Mesothelial cell of epicardium (in vitro differentiated cells): ENCODE results near the gene FAAH2. TPM values are rescaled to one million over a fixed set of nuclear protein-coding genes. Genes with fewer than 3 reads are reported as not detected.

ENCODE experiments used
- DNase-seq, 2 experiments: peaks; one replicate each; pipeline ENCODE4 v3.0.0; 2021; ENCODE audit warnings: low spot score in 2 of 2; ENCODE audit not compliant: unreplicated experiment in 2 of 2
- H3K27ac Mint-ChIP-seq: 2 replicates; pipeline ENCODE4 v1.8.0; 2021; ENCODE audit warnings: mixed read lengths
- H3K27me3 Mint-ChIP-seq: 2 replicates; pipeline ENCODE4 v1.8.0; 2021; ENCODE audit warnings: low read depth, mixed read lengths
- H3K36me3 Mint-ChIP-seq: 2 replicates; pipeline ENCODE4 v1.8.0; 2021; ENCODE audit warnings: mixed read lengths
- H3K4me1 Mint-ChIP-seq: 2 replicates; pipeline ENCODE4 v1.8.0; 2021; ENCODE audit warnings: mixed read lengths
- H3K4me3 Mint-ChIP-seq: 2 replicates; pipeline ENCODE4 v1.8.0; 2021; ENCODE audit warnings: mild to moderate bottlenecking, moderate library complexity, mixed read lengths
- H3K9me3 Mint-ChIP-seq: 2 replicates; pipeline ENCODE4 v1.8.0; 2021; ENCODE audit warnings: mixed read lengths
- total RNA-seq: library from RNA; stranded (reverse); gene quantifications from 3 replicates; pipeline ENCODE4 v1.2.1, GENCODE V29; 2021
- TF ChIP-seq, protein P1 (sequence below): fragments of 200-600 bp; sonication (generic); IDR thresholded peaks from one replicate; pipeline ENCODE4 v1.5.0; 2021; ENCODE audit warnings: antibody characterized with exemption; ENCODE audit not compliant: unreplicated experiment

The FAAH2 gene
- total RNA-seq, 1 donor from 2014 or later = 8.4 TPM

DNA sequence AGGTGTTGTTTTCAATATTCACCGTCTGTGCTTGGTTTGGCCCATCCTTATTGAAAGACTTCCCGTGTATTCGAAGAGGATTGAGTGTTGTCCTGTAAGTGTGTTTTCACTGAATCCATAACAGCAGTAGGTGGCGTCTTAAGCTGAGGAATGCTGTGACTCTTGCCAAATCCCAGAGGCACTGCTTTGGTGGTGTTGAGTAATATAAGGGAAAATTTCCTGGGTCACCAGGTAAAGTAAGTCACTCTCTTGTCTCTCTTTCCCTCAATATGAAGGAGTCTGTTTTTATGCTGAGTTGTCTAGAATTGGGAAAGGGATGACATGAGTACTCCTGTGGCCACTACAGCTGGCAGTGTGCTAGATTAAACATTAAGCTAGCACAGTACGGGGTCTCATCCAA is 158.6 kb downstream of the FAAH2 start:
- Mint-ChIP-seq H3K27me3 (no peaks in the 10 kb centered on the region), H3K9me3 (peaks cover 50% of the 10 kb centered on the region), H3K4me3 (no peak overlapping the region), H3K36me3 (peaks cover 22% of the 10 kb centered on the region), H3K27ac (no peak overlapping the region), H3K4me1 (no peaks in the 10 kb centered on the region)
- DNase-seq = no peak
- TF ChIP-seq, protein P1, sequence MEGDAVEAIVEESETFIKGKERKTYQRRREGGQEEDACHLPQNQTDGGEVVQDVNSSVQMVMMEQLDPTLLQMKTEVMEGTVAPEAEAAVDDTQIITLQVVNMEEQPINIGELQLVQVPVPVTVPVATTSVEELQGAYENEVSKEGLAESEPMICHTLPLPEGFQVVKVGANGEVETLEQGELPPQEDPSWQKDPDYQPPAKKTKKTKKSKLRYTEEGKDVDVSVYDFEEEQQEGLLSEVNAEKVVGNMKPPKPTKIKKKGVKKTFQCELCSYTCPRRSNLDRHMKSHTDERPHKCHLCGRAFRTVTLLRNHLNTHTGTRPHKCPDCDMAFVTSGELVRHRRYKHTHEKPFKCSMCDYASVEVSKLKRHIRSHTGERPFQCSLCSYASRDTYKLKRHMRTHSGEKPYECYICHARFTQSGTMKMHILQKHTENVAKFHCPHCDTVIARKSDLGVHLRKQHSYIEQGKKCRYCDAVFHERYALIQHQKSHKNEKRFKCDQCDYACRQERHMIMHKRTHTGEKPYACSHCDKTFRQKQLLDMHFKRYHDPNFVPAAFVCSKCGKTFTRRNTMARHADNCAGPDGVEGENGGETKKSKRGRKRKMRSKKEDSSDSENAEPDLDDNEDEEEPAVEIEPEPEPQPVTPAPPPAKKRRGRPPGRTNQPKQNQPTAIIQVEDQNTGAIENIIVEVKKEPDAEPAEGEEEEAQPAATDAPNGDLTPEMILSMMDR = no peak

DNA sequence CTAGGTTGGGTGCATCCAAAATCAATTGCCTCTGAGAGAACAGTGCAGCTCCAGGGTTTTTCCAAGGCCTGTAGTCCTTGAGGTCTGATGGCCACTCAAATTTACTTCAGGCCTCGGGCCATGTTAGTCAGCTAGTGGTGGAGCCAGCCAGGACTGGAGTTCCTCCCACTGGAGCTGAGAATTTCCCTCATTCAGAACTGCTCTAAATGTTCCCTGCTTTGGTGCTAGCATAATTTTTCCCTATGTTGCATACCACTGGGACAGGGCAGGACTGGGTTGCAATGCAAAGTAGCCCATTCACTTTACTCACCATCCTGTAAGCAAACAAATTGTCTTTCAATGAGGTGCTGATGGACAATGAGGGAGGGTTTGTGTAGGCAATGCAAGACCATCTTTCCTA is 159.3 kb downstream of the FAAH2 start:
- peaks cover 42% of the 10 kb centered on the region for H3K9me3 Mint-ChIP-seq
- DNase-seq = no peak
- H3K36me3 Mint-ChIP-seq = peaks cover 18% of the 10 kb centered on the region
- no peak overlapping the region for H3K4me3 Mint-ChIP-seq
- TF ChIP-seq, protein P1 = no peak
- H3K27ac Mint-ChIP-seq = no peak overlapping the region
- H3K27me3 Mint-ChIP-seq = no peaks in the 10 kb centered on the region
- no peaks in the 10 kb centered on the region for H3K4me1 Mint-ChIP-seq

DNA sequence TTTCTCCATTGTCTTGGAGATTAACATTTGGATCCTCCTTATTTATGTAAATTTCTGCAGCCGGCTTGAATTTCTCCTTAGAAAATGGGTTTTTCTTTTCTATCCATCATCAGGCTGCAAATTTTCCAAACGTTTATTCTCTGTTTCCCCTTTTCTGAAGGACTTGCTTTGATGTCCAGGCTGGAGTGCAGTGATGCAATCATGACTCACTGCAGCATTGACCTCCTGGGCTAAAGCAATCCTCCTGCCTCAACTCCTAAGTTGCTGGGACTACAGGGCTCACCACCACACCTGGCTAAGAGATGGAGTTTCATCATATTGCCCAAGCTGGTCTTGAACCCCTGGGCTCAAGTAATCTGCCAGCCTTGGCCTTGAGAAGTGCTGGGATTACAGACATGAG is 161.3 kb downstream of the FAAH2 start:
- TF ChIP-seq, protein P1 = no peak
- Mint-ChIP-seq H3K27ac (no peak overlapping the region), H3K4me1 (peaks cover 3% of the 10 kb centered on the region), H3K36me3 (peaks cover 19% of the 10 kb centered on the region), H3K27me3 (no peaks in the 10 kb centered on the region), H3K4me3 (no peak overlapping the region), H3K9me3 (peaks cover 42% of the 10 kb centered on the region)
- DNase-seq = no peak

DNA sequence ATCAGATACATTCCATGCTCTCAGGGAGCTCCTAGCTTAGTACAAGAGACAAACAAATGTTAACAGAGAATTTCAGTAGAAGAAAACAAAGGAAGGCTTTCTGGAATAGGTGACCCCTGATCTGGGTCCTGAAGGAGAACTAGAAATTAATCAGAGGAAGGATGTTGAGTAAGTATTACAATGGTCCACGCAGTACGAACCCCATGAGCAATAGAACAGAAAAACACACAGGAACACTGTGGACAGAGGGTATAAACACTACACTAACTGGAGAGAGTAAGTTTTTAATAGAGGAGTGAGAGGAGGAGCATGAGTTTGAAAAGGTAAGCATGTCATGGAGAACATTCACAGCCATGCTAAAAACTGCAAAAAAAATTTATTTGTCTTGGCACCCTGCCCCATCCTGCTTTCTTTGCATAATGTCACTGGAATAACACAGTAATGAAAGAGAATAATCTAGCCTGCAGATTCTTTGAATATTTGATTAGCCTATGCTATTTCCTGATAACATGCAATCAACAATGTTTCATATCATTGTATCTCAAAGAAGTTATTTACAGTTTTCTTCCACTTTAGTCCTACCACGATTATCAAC is 165.0 kb downstream of the FAAH2 start:
- DNase-seq = no peak
- Mint-ChIP-seq H3K4me1 (peaks cover 3% of the 10 kb centered on the region), H3K36me3 (peaks cover 23% of the 10 kb centered on the region), H3K4me3 (no peak overlapping the region), H3K9me3 (peaks cover 61% of the 10 kb centered on the region), H3K27me3 (no peaks in the 10 kb centered on the region), H3K27ac (no peak overlapping the region)
- TF ChIP-seq, protein P1 = no peak

DNA sequence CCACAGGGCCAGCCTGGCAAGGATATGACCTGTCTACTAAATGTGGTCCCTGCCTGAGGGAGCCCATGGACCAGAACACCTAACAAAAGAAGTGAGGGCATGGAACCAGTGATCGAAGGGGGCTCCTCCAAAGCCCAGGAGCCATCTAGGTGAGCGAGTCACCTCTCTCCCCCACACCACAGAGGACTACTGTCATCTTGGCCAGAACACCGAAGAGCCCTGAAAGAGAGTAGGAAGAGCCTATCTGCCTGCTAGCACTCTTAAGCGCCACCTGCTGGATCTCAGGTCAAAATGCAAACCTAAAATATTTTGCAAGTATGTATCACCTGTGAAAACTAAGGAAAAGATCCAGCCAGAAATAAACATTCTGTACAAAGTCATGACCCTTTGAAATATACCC is 167.4 kb downstream of the FAAH2 start:
- no peak for DNase-seq
- Mint-ChIP-seq H3K36me3 (peaks cover 18% of the 10 kb centered on the region), H3K4me3 (no peak overlapping the region), H3K27me3 (no peaks in the 10 kb centered on the region), H3K4me1 (peaks cover 3% of the 10 kb centered on the region), H3K9me3 (peaks cover 71% of the 10 kb centered on the region), H3K27ac (no peak overlapping the region)
- TF ChIP-seq, protein P1 = no peak

DNA sequence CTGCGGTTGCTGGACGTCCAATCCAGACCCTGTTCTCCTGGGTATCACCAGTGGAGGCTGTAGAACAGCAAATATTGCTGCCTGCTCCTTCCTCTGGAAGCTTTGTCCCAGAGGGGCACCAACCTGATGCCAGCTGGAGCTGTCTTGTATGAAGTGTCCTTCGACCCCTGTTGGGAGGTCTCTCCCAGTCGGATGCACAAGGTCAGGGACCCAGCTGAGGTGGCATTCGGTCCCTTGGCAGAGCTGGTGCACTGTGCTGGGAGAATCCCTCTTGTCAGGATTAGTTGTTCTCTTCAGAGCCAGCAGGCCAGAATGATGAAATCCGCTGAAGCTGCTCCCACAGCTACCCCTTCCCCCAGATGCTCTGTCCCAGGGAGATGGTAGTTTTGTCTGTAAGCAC is 195.0 kb downstream of the FAAH2 start:
- Mint-ChIP-seq H3K36me3 (peaks cover 9% of the 10 kb centered on the region), H3K4me3 (no peak overlapping the region), H3K27me3 (no peaks in the 10 kb centered on the region), H3K27ac (no peak overlapping the region), H3K4me1 (no peaks in the 10 kb centered on the region), H3K9me3 (peaks cover 43% of the 10 kb centered on the region)
- DNase-seq = no peak
- TF ChIP-seq, protein P1 = no peak
